Mesothelial cell of epicardium (in vitro differentiated cells): ENCODE results near the gene YPEL5. TPM values are rescaled to one million over a fixed set of nuclear protein-coding genes. Genes with fewer than 3 reads are reported as not detected.

ENCODE experiments used
- DNase-seq, 2 experiments: peaks; one replicate each; pipeline ENCODE4 v3.0.0; 2021; ENCODE audit warnings: low spot score in 2 of 2; ENCODE audit not compliant: unreplicated experiment in 2 of 2
- H3K27ac Mint-ChIP-seq: 2 replicates; pipeline ENCODE4 v1.8.0; 2021; ENCODE audit warnings: mixed read lengths
- H3K27me3 Mint-ChIP-seq: 2 replicates; pipeline ENCODE4 v1.8.0; 2021; ENCODE audit warnings: low read depth, mixed read lengths
- H3K36me3 Mint-ChIP-seq: 2 replicates; pipeline ENCODE4 v1.8.0; 2021; ENCODE audit warnings: mixed read lengths
- H3K4me1 Mint-ChIP-seq: 2 replicates; pipeline ENCODE4 v1.8.0; 2021; ENCODE audit warnings: mixed read lengths
- H3K4me3 Mint-ChIP-seq: 2 replicates; pipeline ENCODE4 v1.8.0; 2021; ENCODE audit warnings: mild to moderate bottlenecking, moderate library complexity, mixed read lengths
- H3K9me3 Mint-ChIP-seq: 2 replicates; pipeline ENCODE4 v1.8.0; 2021; ENCODE audit warnings: mixed read lengths
- total RNA-seq: library from RNA; stranded (reverse); gene quantifications from 3 replicates; pipeline ENCODE4 v1.2.1, GENCODE V29; 2021
- TF ChIP-seq, protein P1 (sequence below): fragments of 200-600 bp; sonication (generic); IDR thresholded peaks from one replicate; pipeline ENCODE4 v1.5.0; 2021; ENCODE audit warnings: antibody characterized with exemption; ENCODE audit not compliant: unreplicated experiment

Gene YPEL5
- total RNA-seq, 1 donor from 2014 or later = 79.4 TPM

DNA sequence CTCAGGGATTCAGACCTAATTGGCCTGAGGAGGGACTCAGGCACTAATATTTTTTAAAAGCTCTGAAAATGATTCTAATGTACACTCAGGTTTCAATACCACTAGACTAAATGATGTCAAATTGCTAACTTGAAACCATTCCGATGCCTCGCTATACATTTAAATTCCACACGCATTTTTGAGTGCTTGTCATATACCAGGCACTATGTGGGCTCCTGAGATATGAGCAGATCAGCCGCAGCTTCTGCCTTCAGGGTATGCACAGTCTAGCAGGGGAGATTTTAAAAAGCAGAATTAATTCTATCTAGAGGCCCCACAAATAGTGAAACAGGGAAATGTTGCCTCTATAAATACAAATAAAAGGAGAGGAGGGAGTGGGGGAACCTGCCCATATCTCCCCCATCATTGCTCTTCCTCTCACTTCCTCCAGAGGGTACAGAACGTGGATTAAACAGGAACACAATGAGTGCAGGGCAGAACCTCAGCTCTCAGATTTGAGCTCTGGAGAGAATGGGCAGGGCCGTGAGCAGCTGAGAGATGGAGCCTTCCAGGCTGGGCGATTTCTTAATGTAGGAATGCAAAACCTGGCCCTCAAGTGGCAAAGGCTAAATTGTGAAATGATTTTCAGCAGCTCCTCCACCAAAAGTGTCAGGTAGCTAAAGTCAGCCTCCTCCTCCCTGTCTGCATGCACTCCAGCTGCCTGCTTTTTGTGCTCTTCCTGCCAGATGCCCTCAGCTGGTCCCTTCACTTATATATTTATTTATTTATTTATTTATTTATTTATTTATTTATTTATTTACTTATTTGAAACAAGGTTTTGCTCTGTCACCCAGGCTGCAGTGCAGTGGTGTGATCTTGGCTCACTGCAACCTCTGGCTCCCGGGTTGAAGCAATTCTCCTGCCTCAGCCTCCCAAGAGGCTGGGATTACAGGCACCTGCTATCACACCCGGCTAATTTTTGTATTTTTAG, 59.9 kb downstream of the YPEL5 start:
- H3K4me1 Mint-ChIP-seq = peaks cover 6% of the 10 kb centered on the region
- H3K27ac Mint-ChIP-seq = no peak overlapping the region
- peaks cover 3% of the 10 kb centered on the region for H3K27me3 Mint-ChIP-seq
- no peak overlapping the region for H3K4me3 Mint-ChIP-seq
- TF ChIP-seq, protein P1, sequence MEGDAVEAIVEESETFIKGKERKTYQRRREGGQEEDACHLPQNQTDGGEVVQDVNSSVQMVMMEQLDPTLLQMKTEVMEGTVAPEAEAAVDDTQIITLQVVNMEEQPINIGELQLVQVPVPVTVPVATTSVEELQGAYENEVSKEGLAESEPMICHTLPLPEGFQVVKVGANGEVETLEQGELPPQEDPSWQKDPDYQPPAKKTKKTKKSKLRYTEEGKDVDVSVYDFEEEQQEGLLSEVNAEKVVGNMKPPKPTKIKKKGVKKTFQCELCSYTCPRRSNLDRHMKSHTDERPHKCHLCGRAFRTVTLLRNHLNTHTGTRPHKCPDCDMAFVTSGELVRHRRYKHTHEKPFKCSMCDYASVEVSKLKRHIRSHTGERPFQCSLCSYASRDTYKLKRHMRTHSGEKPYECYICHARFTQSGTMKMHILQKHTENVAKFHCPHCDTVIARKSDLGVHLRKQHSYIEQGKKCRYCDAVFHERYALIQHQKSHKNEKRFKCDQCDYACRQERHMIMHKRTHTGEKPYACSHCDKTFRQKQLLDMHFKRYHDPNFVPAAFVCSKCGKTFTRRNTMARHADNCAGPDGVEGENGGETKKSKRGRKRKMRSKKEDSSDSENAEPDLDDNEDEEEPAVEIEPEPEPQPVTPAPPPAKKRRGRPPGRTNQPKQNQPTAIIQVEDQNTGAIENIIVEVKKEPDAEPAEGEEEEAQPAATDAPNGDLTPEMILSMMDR = no peak
- no peaks in the 10 kb centered on the region for H3K9me3 Mint-ChIP-seq
- H3K36me3 Mint-ChIP-seq = no peaks in the 10 kb centered on the region
- DNase-seq = no peak

DNA sequence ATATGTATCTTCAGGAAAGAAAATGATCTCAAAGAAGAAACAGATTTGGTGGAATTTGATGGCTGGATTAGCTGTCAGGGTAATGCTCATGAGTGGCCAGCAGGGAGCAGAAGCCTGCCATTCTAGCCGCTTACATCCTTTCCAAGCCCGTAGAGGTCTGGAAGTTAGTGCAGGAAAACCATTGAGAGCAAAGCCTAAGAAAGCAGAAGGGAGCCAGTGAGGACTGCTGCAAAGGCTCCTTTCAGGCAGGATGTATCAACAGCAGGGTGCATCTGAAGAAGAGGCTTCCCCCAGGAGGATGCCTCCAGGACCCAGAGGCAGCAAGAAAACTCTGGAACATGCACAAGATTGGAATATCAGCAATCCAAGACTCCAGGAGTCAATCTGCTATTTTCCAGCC, 61.6 kb downstream of the YPEL5 start:
- Mint-ChIP-seq H3K4me3 (no peak overlapping the region), H3K36me3 (no peaks in the 10 kb centered on the region), H3K9me3 (no peaks in the 10 kb centered on the region), H3K27ac (no peak overlapping the region), H3K4me1 (peaks cover 6% of the 10 kb centered on the region), H3K27me3 (peaks cover under 1% of the 10 kb centered on the region)
- TF ChIP-seq, protein P1 = peak; percentile 86
- DNase-seq = peak in 1 of 2 experiments; percentile 62

DNA sequence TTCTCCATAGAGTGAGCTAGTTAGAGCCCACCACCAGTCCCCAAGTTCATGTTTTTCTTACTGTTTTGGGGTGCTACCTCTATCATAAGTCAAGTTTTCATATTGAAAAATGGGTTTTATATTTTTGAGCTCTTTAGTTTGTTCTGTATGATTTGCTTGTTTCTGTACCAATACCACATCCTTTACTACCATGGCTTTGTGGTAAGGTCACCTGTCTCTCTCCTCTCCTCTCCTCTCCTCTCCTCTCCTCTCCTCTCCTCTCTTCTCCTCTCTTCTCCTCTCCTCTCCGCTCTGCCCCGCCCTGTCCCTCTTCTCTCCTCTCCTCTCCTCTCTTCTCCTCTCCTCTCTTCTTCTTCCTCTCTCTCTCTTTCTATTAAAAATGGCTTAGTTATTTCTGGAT, 62.4 kb downstream of the YPEL5 start:
- no peaks in the 10 kb centered on the region for H3K36me3 Mint-ChIP-seq
- TF ChIP-seq, protein P1 = no peak
- no peak for DNase-seq
- H3K27me3 Mint-ChIP-seq = no peaks in the 10 kb centered on the region
- no peaks in the 10 kb centered on the region for H3K9me3 Mint-ChIP-seq
- peaks cover 6% of the 10 kb centered on the region for H3K4me1 Mint-ChIP-seq
- H3K27ac Mint-ChIP-seq = no peak overlapping the region
- H3K4me3 Mint-ChIP-seq = no peak overlapping the region

Other genes with a start within 250 kb of the YPEL5 start
- 0.09 to 0.23 TPM (median 0.13 TPM) in 3 replicates for gene ALK, start 225.4 kb upstream of the YPEL5 start, total RNA-seq
- gene LBH, start 84.5 kb downstream of the YPEL5 start, total RNA-seq = 41.0 to 48.8 TPM (median 44.5 TPM) in 3 replicates